Measurements from ENCODE around the gene FAM151A.

FAM151A gene

DNA sequence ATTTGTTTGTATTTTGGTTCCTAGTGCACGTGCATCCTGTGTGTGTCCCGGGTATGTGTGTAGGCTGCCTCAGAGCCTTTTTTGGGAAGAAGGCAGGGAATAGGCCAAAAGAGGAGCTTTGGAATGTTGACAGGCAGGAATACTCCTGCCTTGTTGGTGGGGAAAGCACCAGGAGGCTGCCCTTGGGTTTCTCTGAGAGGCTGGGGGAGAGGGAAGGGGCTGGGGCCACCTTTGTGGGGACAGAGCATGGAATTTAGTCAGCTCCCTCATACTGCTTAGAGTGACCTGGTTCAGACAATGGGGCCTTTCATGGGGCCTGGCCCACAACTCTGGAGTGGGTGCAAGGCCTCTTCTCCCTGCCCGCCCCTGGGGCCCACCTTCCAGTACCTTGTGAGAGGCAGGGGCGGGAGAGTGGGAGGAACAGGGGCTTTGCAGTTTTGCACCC is 44.0 kb downstream of the FAM151A start:
- DNase-seq (ENCODE audit: low read depth) = no peak

DNA sequence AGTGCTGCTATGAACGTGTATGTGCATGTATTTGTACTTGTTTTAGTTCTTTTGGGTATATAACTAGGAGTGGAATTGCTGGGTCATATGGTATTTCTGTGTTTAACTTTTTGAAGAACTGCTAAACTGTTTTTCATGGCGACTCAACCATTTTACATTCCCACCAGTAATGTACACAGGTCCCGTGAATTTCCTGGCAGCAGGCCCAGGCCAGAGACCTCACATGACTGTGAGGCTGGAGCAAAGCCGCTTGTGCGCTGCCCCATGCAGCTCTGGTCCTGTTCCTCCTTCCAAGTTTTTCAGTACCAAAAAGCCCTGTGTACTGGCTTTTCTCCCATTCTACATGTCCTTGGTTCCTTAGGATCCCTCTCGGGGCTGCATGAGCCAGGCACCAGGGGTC is 45.7 kb downstream of the FAM151A start:
- DNase-seq (ENCODE audit: low read depth) = no peak

- no peak for DNase-seq (ENCODE audit: low read depth)
These were observed 47.6 kb downstream of the FAM151A start for GRCh38 chr1:54575605-54576290.

- DNase-seq (ENCODE audit: low read depth) = no peak
These were observed 48.2 kb downstream of the FAM151A start for GRCh38 chr1:54575161-54575560.

GRCh38 chr1:54574158-54574778 is 49.1 kb downstream of the FAM151A start:
- no peak for DNase-seq (ENCODE audit: low read depth)

GRCh38 chr1:54572542-54572850 is 50.8 kb downstream of the FAM151A start:
- no peak for DNase-seq (ENCODE audit: low read depth)

- DNase-seq (ENCODE audit: low read depth) = no peak
These were observed 51.4 kb downstream of the FAM151A start for GRCh38 chr1:54571803-54572541.

DNA sequence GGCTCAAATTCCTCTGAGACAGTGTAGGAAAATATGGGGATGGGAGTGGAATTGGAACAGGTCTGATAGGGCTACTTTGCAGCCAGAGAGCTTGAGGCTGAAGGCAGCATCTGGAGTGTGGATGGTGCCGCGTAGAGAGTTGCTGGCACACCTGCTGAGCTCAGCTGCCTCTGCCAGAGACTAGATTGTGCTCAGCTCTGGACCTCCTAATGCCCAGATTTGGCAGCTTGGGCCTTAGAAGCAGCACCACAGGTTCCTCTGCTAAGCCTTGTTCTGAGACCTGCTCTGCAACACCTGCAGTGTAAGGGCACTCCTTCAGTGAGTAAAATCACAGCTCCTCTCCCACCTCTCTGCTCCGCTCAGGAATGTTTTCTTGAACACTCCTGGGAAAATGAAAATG is 52.0 kb downstream of the FAM151A start:
- no peak for DNase-seq (ENCODE audit: low read depth)

- no peak for DNase-seq (ENCODE audit: low read depth)
These were observed 53.2 kb downstream of the FAM151A start for GRCh38 chr1:54570161-54570560.

- no peak for DNase-seq (ENCODE audit: low read depth)
These were observed 54.0 kb downstream of the FAM151A start for GRCh38 chr1:54569339-54569738.

GRCh38 chr1:54567961-54568360 is 55.4 kb downstream of the FAM151A start:
- DNase-seq (ENCODE audit: low read depth) = no peak

DNA sequence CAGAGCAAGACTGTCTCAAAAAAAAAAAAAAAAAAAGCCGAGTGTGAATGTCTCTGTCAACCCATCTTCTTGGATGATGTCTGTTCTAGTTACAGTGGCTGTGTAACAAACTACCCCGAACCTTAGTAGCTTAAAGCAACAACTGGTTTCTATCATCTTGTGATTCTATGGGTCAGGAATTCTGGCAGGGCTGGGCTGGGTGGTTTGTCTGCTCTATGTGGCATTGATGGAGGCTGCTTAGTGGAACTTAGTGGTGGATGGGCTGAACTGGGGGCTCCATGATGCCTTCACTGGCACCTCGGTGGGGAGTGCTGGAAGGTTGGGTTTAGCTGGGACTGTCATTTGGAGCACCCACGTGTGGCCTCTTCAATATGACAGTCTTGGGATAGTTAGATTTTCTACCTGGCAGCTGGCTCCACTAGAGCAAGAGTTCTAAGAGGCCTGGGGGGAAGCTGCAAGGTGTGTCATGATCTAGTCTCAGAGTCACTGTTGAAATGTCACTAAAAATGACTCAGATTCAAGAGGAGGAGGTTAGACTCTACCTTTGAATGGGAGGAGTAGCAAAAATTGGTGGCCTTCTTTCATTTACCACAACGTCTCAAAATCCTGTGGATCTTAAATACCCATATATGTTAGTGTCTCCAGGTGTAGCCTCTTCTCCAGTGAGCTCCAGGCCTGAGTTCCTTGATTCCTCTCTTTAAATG is 56.7 kb downstream of the FAM151A start:
- no peak for DNase-seq (ENCODE audit: low read depth)

DNA sequence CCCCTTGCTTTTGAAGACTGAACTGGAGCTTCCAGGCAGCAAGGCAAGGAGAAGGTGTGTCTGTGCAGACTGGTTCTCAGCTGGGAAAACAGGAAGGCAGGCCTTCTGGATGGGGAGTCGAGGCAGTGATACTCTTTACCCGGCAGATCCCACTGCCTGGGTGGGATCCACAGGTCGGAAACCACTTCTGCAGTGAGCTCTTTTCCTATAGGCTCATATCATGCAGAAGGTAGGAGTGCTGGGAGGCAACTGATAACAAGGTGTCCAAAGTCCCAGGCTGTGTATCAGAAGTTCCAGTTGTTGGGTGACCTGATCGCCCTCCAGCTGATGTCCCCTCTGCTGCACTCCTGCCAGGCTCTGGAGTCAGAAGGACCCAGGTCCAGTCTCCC is 58.2 kb downstream of the FAM151A start:
- no peak for DNase-seq (ENCODE audit: low read depth)

- no peak for DNase-seq (ENCODE audit: low read depth)
These were observed 58.8 kb downstream of the FAM151A start for GRCh38 chr1:54564312-54565112.

GRCh38 chr1:54559771-54560231 is 63.5 kb downstream of the FAM151A start:
- DNase-seq (ENCODE audit: low read depth) = no peak

Measured in activated T-cell treated with anti-CD3 and anti-CD28 coated beads for 48 hours (primary cell).